Panc1 (cell line): ENCODE measurements around the gene SLC46A1. TPM values are rescaled to one million over a fixed set of nuclear protein-coding genes. Genes with fewer than 3 reads are reported as not detected.
A peak's percentile ranks its signal among the peaks of the same experiment; 100 is the strongest.

ENCODE experiments used
- ATAC-seq: fragments of 200-7000 bp; cut with Tn5 transposase; 2 replicates; pipeline ENCODE4 v1.9.1; 2020; ENCODE audit warnings: mild to moderate bottlenecking, moderate library complexity
- BruUV-seq: library from RNA; stranded (reverse); fragments of 400-500 nt; replicated peaks from 2 replicates; lab custom pipeline; 2021; lab: Mats Ljungman, UMichigan
- CTCF ChIA-PET: fragments of 300-600 bp; sonication (Branson Sonifier 250); formaldehyde crosslinking; loops from one replicate; lab custom pipeline; 2022; ENCODE audit warnings: antibody characterized with exemption; lab: Charles Lee
- POLR2A ChIA-PET: fragments of 300-600 bp; sonication (Branson Sonifier 250); formaldehyde crosslinking; loops from one replicate; lab custom pipeline; 2022; ENCODE audit warnings: antibody characterized with exemption; lab: Charles Lee
- DNase-seq: peaks from one replicate; pipeline ENCODE4 v3.0.0-alpha.2; 2010; ENCODE audit warnings: low read depth, low spot score
- H3K27ac ChIP-seq: 2 replicates; pipeline ENCODE4 v1.5.1; 2011; ENCODE audit warnings: mild to moderate bottlenecking, low read length, inconsistent platforms
- H3K27me3 ChIP-seq: fragments of 200-500 bp; sonication (Bioruptor generic); 2 replicates; pipeline ENCODE4 v1.6.0; 2014; ENCODE audit warnings: low read length, inconsistent platforms; ENCODE audit not compliant: control insufficient read depth, insufficient read depth
- H3K36me3 ChIP-seq: fragments of 200-500 bp; sonication (Bioruptor generic); 2 replicates; pipeline ENCODE4 v1.5.1; 2014; ENCODE audit warnings: inconsistent platforms, mild to moderate bottlenecking, low read length, moderate library complexity; ENCODE audit not compliant: control insufficient read depth, insufficient read depth
- H3K4me1 ChIP-seq: 2 replicates; pipeline ENCODE4 v1.5.1; 2011; ENCODE audit warnings: inconsistent platforms, mild to moderate bottlenecking, low read length, moderate library complexity; ENCODE audit not compliant: control insufficient read depth, insufficient read depth
- H3K4me3 ChIP-seq, 2 experiments: 2 replicates each; pipeline ENCODE4 v1.5.1; 2011 to 2012; ENCODE audit warnings: low read depth in 2 of 2, low read length in 2 of 2, mild to moderate bottlenecking in 2 of 2, inconsistent platforms in 1 of 2, moderate library complexity in 1 of 2
- H3K9me3 ChIP-seq: fragments of 200-500 bp; sonication (Bioruptor generic); 2 replicates; pipeline ENCODE4 v1.5.1; 2014; ENCODE audit warnings: low read depth, mild to moderate bottlenecking, inconsistent platforms, low read length, moderate library complexity; ENCODE audit not compliant: control insufficient read depth, insufficient read depth
- POLR2AphosphoS5 ChIP-seq: IDR thresholded peaks from 2 replicates; pipeline ENCODE4 v1.6.1; 2012; ENCODE audit warnings: mild to moderate bottlenecking, low read depth, low read length, moderate library complexity
- REST ChIP-seq, 2 experiments: IDR thresholded peaks; 2 replicates each; pipeline ENCODE4 v1.6.1; 2011 to 2012; ENCODE audit warnings: low read depth in 2 of 2, control low read depth in 1 of 2, low read length in 1 of 2, mild to moderate bottlenecking in 1 of 2, moderate library complexity in 1 of 2; ENCODE audit not compliant: insufficient read depth in 1 of 2
- SIN3A ChIP-seq: IDR thresholded peaks from 2 replicates; pipeline ENCODE4 v1.6.1; 2012; ENCODE audit warnings: low read depth, mild to moderate bottlenecking, low read length, moderate library complexity, borderline replicate concordance; ENCODE audit not compliant: insufficient read depth
- TCF7L2 ChIP-seq: IDR thresholded peaks from 2 replicates; pipeline ENCODE4 v1.6.1; 2011; ENCODE audit warnings: mild to moderate bottlenecking, low read depth, low read length, inconsistent platforms
- in situ Hi-C: cut with HindIII; loops from 2 replicates; pipeline ENCODE4 v1.10.0; 2016; ENCODE audit warnings: low sequenced_read_pairs, low pct_unique_long_range_greater_than_20kb
- intact Hi-C: fragments of 100-400 bp; cut with micrococcal nuclease; formaldehyde crosslinking; loops from one replicate; pipeline ENCODE4 v1.10.0; 2022; ENCODE audit not compliant: unreplicated experiment
- total RNA-seq: library from RNA; stranded (reverse); gene quantifications from one replicate; pipeline ENCODE4 v1.2.1, GENCODE V29; 2021; ENCODE audit not compliant: unreplicated experiment
- TF ChIP-seq, protein P1 (sequence below): fragments of 450-650 bp; IDR thresholded peaks from 2 replicates; pipeline ENCODE4 v1.5.1; 2017; ENCODE audit warnings: mild to moderate bottlenecking

SLC46A1 gene
- total RNA-seq, 1 experiment from 2014 or later = 16.9 TPM

- Histone ChIP-seq H3K36me3 (no peaks in the 10 kb centered on the region), H3K4me1 (peaks cover 27% of the 10 kb centered on the region), H3K27ac (peak within 1 kb of the TSS; percentile 84), H3K4me3 (peak within 1 kb of the TSS; percentile 65 to 93), H3K27me3 (no peaks in the 10 kb centered on the region), H3K9me3 (no peaks in the 10 kb centered on the region)
- intact Hi-C loops = no loop called here
- ChIA-PET POLR2A (interaction anchor here (0.6 to 1.0 kb wide), 3 partner anchors 13 to 156 kb away, joined by 3 to 5 read pairs (median 4); partner anchors contain the start of gene POLDIP2), CTCF (no interaction called here)
- no TSS peak for BruUV-seq
- DNase-seq (no peak), ATAC-seq (peak; percentile 5; the same call in 1 of the 2 replicates)
- in situ Hi-C loops = no loop called here
- TF ChIP-seq POLR2AphosphoS5 (no peak), REST (IDR thresholded peaks at IDR 0.05; ENCODE audit: insufficient read depth in 1 of 2, low read depth in 2 of 2, low read length in 1 of 2) (no peak), SIN3A (no peak), TCF7L2 (no peak)
- TF ChIP-seq, protein P1, sequence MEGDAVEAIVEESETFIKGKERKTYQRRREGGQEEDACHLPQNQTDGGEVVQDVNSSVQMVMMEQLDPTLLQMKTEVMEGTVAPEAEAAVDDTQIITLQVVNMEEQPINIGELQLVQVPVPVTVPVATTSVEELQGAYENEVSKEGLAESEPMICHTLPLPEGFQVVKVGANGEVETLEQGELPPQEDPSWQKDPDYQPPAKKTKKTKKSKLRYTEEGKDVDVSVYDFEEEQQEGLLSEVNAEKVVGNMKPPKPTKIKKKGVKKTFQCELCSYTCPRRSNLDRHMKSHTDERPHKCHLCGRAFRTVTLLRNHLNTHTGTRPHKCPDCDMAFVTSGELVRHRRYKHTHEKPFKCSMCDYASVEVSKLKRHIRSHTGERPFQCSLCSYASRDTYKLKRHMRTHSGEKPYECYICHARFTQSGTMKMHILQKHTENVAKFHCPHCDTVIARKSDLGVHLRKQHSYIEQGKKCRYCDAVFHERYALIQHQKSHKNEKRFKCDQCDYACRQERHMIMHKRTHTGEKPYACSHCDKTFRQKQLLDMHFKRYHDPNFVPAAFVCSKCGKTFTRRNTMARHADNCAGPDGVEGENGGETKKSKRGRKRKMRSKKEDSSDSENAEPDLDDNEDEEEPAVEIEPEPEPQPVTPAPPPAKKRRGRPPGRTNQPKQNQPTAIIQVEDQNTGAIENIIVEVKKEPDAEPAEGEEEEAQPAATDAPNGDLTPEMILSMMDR = no peak
These were observed 35.8 kb downstream of the SLC46A1 start, which contains the start of gene VTN for GRCh38 chr17:28370035-28370743. Gene VTN, minus strand, starts transcription at chr17:28370307. Its CDS starts 104 bp downstream, at chr17:28370203.

DNA sequence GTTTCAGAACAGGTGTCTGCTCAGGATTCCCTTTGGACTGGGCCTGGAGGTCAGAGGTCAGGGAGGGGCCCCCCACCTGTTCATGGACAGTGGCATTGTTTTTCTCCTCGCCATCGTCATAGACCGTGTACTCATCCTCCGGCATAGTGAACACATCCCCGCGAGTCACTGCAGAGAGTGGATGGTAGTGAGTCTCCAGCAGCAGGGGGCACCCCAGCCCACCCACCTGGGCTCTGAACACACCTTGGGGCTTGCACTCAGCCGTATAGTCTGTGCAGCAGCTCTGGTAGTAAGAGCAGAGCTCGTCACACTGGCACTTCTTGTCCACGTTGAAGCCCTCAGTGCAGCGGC is 36.4 kb downstream of the SLC46A1 start:
- Histone ChIP-seq H3K27ac (no peak overlapping the region; the same call in 1 of the 2 replicates), H3K36me3 (no peaks in the 10 kb centered on the region), H3K4me3 (no peak overlapping the region), H3K9me3 (no peaks in the 10 kb centered on the region), H3K27me3 (no peaks in the 10 kb centered on the region), H3K4me1 (peaks cover 27% of the 10 kb centered on the region)
- intact Hi-C loops (no loop called here), in situ Hi-C loops (no loop called here)
- POLR2A ChIA-PET = interaction anchor here (0.6 to 1.0 kb wide), 4 partner anchors 12 to 156 kb away, joined by 3 to 5 read pairs (median 4); partner anchors contain the start of gene POLDIP2
- no peak for DNase-seq
- CTCF ChIA-PET = no interaction called here
- TF ChIP-seq SIN3A (no peak), POLR2AphosphoS5 (no peak), TCF7L2 (no peak), REST (IDR thresholded peaks at IDR 0.05; ENCODE audit: insufficient read depth in 1 of 2, low read depth in 2 of 2, low read length in 1 of 2) (no peak)
- TF ChIP-seq, protein P1 = no peak; the same call in 1 of the 2 replicates
- no TSS peak for BruUV-seq
- ATAC-seq = no peak
